ENCODE data around the gene OR13C3. TPM values are rescaled to one million over a fixed set of nuclear protein-coding genes. Genes with fewer than 3 reads are reported as not detected.
"Not testable (repeated sequence)": the region's sequence is repeated elsewhere in the genome, so short reads cannot be mapped to it uniquely, and the experiment has no call there.

OR13C3 gene
- total RNA-seq, 2 experiments from 2014 or later = not detected

DNA sequence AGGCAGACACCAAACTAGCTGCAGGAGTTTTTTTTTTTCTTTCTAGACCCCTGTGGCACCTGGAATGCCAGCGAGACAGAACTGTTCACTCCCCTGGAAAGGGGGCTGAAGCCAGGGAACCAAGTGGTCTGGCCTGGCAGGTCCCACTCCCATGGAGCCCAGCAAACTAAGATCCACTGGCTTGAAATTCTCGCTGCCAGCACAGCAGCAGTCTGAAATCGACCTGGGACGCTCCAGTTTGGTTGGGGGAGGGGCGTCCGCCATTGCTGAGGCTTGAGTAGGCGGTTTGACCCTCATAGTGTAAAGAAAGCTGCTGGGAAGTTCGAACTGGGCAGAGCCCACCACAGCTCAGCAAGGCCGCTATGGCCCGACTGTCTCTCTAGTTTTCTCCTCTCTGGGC is 16.4 kb downstream of the OR13C3 start:
- DNase-seq; H3K36me3 Mint-ChIP-seq; H3K9me3 Mint-ChIP-seq; CTCF ChIA-PET; intact Hi-C loops (cut with micrococcal nuclease); H3K27me3 Mint-ChIP-seq; H3K4me3 Mint-ChIP-seq; POLR2A ChIA-PET; H3K27ac Mint-ChIP-seq; H3K4me1 Mint-ChIP-seq (ENCODE audit: low read depth): not testable (repeated sequence)

- Mint-ChIP-seq H3K4me1 (ENCODE audit: low read depth) (no peaks in the 10 kb centered on the region), H3K27me3 (no peaks in the 10 kb centered on the region), H3K4me3 (no peak overlapping the region), H3K27ac (no peak overlapping the region), H3K36me3 (no peaks in the 10 kb centered on the region), H3K9me3 (no peaks in the 10 kb centered on the region)
- ChIA-PET CTCF (no interaction called here), POLR2A (no interaction called here)
- no peak for DNase-seq
- intact Hi-C loops (cut with micrococcal nuclease) = no loop called here
Observed at GRCh38 chr9:104514901-104515300, 21.8 kb downstream of the OR13C3 start.

GRCh38 chr9:104506565-104506964 is 30.1 kb downstream of the OR13C3 start:
- no peak for DNase-seq
- H3K27me3 Mint-ChIP-seq = no peaks in the 10 kb centered on the region
- ChIA-PET CTCF (no interaction called here), POLR2A (no interaction called here)
- no peak overlapping the region for H3K27ac Mint-ChIP-seq
- H3K9me3 Mint-ChIP-seq = no peaks in the 10 kb centered on the region
- no peak overlapping the region for H3K4me3 Mint-ChIP-seq
- intact Hi-C loops (cut with micrococcal nuclease) = no loop called here
- no peaks in the 10 kb centered on the region for H3K36me3 Mint-ChIP-seq
- no peaks in the 10 kb centered on the region for H3K4me1 Mint-ChIP-seq (ENCODE audit: low read depth)

GRCh38 chr9:104503963-104504362 is 32.7 kb downstream of the OR13C3 start, which contains the start of gene OR13F1:
Gene OR13F1 (plus strand): TSS chr9:104504263. CDS start chr9:104504263, 0 bp downstream.
- CTCF ChIA-PET = no interaction called here
- no peaks in the 10 kb centered on the region for H3K27me3 Mint-ChIP-seq
- intact Hi-C loops (cut with micrococcal nuclease) = no loop called here
- no peak within 1 kb of the TSS for H3K27ac Mint-ChIP-seq
- POLR2A ChIA-PET = no interaction called here
- H3K4me3 Mint-ChIP-seq = no peak within 1 kb of the TSS
- no peaks in the 10 kb centered on the region for H3K4me1 Mint-ChIP-seq (ENCODE audit: low read depth)
- DNase-seq = no peak
- no peaks in the 10 kb centered on the region for H3K36me3 Mint-ChIP-seq
- no peaks in the 10 kb centered on the region for H3K9me3 Mint-ChIP-seq

GRCh38 chr9:104503440-104503839 is 33.2 kb downstream of the OR13C3 start:
- Mint-ChIP-seq H3K4me3 (no peak overlapping the region), H3K27me3 (no peaks in the 10 kb centered on the region), H3K4me1 (ENCODE audit: low read depth) (no peaks in the 10 kb centered on the region), H3K9me3 (no peaks in the 10 kb centered on the region), H3K36me3 (no peaks in the 10 kb centered on the region), H3K27ac (no peak overlapping the region)
- intact Hi-C loops (cut with micrococcal nuclease) = no loop called here
- ChIA-PET POLR2A (no interaction called here), CTCF (no interaction called here)
- DNase-seq = no peak

GRCh38 chr9:104494808-104495207 is 41.8 kb downstream of the OR13C3 start:
- Mint-ChIP-seq H3K9me3 (no peaks in the 10 kb centered on the region), H3K36me3 (no peaks in the 10 kb centered on the region), H3K4me1 (ENCODE audit: low read depth) (no peaks in the 10 kb centered on the region), H3K27me3 (no peaks in the 10 kb centered on the region), H3K4me3 (no peak overlapping the region), H3K27ac (no peak overlapping the region)
- ChIA-PET POLR2A (no interaction called here), CTCF (no interaction called here)
- intact Hi-C loops (cut with micrococcal nuclease) = no loop called here
- no peak for DNase-seq

Other genes with a start within 250 kb of the OR13C3 start
- not detected for gene OR13F1, start 32.6 kb downstream of the OR13C3 start, total RNA-seq
- not detected for gene OR13C4, start 9.6 kb downstream of the OR13C3 start, total RNA-seq
- not detected for gene OR13C8, start 32.3 kb upstream of the OR13C3 start, total RNA-seq
- not detected for gene OR13C5, start 62.6 kb upstream of the OR13C3 start, total RNA-seq
- not detected for gene OR13C2, start 68.8 kb upstream of the OR13C3 start, total RNA-seq
- not detected for gene OR13C9, start 81.3 kb upstream of the OR13C3 start, total RNA-seq
- not detected for gene OR13D1, start 157.7 kb upstream of the OR13C3 start, total RNA-seq
- gene NIPSNAP3A, start 210.8 kb upstream of the OR13C3 start, total RNA-seq = 10 to 100 TPM; 11.1 to 12.5 TPM
- under 1 TPM; 0.33 to 0.58 TPM for gene NIPSNAP3B, start 227.3 kb upstream of the OR13C3 start, total RNA-seq